ENCODE results near the gene AP2A1. TPM values are rescaled to one million over a fixed set of nuclear protein-coding genes. Genes with fewer than 3 reads are reported as not detected.

The AP2A1 gene
- total RNA-seq, 1 donor from 2014 or later: 146 TPM

DNA sequence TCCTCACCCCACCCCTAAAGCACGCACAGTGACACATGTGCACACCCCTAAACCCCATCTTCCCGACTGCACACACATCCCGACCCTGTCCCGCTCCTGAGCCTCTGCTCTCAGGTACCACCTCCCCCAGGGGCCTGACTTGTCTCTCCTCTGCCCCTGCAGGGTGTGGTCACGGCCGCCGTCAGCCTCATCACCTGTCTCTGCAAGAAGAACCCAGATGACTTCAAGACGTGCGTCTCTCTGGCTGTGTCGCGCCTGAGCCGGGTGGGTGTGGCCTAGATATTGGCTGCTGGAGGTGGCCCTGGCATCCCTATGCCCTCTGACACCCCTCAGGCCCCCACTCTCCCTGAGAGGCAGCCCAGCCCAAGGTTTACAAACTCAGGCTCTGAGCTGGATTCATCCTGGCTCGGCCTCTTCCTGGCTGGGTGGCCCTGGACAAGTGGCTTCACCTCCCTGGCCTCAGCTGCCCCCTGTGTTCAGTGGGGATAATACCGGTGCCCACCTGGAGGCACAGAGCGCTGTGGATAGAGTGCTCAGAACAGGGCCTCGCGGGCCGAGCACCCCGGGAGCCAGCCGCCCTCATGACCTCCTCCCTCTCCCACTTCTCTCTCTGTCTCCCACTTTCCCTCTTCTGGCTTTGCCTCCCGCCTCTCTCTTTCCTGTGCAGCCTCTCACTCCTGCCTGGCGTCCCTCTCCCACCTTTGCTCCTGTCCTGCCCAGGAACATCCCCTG, 26.2 kb downstream of the AP2A1 start:
- peaks cover 3% of the 10 kb centered on the region for H3K4me1 Mint-ChIP-seq (ENCODE audit: low read depth)
- H3K27ac Mint-ChIP-seq (ENCODE audit: unreplicated experiment): peak overlapping the region; percentile 59
- H3K4me3 Mint-ChIP-seq (ENCODE audit: unreplicated experiment): no peak overlapping the region
- TF ChIP-seq, protein P1, sequence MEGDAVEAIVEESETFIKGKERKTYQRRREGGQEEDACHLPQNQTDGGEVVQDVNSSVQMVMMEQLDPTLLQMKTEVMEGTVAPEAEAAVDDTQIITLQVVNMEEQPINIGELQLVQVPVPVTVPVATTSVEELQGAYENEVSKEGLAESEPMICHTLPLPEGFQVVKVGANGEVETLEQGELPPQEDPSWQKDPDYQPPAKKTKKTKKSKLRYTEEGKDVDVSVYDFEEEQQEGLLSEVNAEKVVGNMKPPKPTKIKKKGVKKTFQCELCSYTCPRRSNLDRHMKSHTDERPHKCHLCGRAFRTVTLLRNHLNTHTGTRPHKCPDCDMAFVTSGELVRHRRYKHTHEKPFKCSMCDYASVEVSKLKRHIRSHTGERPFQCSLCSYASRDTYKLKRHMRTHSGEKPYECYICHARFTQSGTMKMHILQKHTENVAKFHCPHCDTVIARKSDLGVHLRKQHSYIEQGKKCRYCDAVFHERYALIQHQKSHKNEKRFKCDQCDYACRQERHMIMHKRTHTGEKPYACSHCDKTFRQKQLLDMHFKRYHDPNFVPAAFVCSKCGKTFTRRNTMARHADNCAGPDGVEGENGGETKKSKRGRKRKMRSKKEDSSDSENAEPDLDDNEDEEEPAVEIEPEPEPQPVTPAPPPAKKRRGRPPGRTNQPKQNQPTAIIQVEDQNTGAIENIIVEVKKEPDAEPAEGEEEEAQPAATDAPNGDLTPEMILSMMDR (IDR thresholded peaks at IDR 0.05): no peak
- peaks cover 32% of the 10 kb centered on the region for H3K36me3 Mint-ChIP-seq (ENCODE audit: low read depth)
- no peak for DNase-seq (ENCODE audit: low spot score)
- H3K27me3 Mint-ChIP-seq (ENCODE audit: low read depth): no peaks in the 10 kb centered on the region
- H3K9me3 Mint-ChIP-seq (ENCODE audit: low read depth): no peaks in the 10 kb centered on the region

DNA sequence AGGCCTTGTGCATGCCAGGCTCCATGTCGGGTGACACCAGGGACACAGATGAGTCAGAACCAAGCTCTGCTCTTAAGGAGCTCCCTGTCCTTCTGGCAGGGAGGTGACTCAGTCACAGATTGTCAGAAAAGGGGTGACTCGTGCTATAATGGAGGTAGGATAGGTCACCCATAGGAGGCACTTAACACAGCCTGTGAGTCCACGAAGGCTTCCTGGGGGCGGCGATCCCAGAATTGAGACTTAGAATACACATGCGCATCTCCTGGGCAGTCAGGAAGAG, 26.7 kb downstream of the AP2A1 start:
- no peak for DNase-seq (ENCODE audit: low spot score)
- Mint-ChIP-seq H3K27me3 (ENCODE audit: low read depth) (no peaks in the 10 kb centered on the region), H3K36me3 (ENCODE audit: low read depth) (peaks cover 31% of the 10 kb centered on the region)

DNA sequence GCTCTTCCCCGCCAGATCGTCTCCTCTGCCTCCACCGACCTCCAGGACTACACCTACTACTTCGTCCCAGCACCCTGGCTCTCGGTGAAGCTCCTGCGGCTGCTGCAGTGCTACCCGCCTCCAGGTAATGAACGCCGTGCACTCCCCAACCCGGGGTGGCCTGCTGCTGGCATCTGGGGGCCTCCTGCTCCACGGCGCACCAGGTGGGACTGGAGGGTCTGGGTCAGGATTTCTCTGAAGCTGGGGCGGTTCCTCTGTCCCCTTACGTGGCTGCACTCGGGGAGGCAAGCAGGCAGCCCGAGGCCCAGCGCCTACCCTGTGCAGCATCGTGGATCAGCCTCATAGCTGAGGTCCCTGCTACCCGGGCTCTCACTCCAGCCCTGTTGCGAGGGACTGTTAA, 28.8 kb downstream of the AP2A1 start:
- peaks cover 36% of the 10 kb centered on the region for H3K36me3 Mint-ChIP-seq (ENCODE audit: low read depth)
- no peaks in the 10 kb centered on the region for H3K9me3 Mint-ChIP-seq (ENCODE audit: low read depth)
- no peak overlapping the region for H3K27ac Mint-ChIP-seq (ENCODE audit: unreplicated experiment)
- no peak overlapping the region for H3K4me3 Mint-ChIP-seq (ENCODE audit: unreplicated experiment)
- no peaks in the 10 kb centered on the region for H3K27me3 Mint-ChIP-seq (ENCODE audit: low read depth)
- no peak for DNase-seq (ENCODE audit: low spot score)
- peaks cover 3% of the 10 kb centered on the region for H3K4me1 Mint-ChIP-seq (ENCODE audit: low read depth)
- TF ChIP-seq, protein P1 (IDR thresholded peaks at IDR 0.05): no peak

More for the DNA sequence above, 26.7 kb downstream of the AP2A1 start:
- peak overlapping the region; percentile 59 for H3K27ac Mint-ChIP-seq (ENCODE audit: unreplicated experiment)
- no peak overlapping the region for H3K4me3 Mint-ChIP-seq (ENCODE audit: unreplicated experiment)
- H3K4me1 Mint-ChIP-seq (ENCODE audit: low read depth): peaks cover 3% of the 10 kb centered on the region
- TF ChIP-seq, protein P1 (IDR thresholded peaks at IDR 0.05): no peak
- H3K9me3 Mint-ChIP-seq (ENCODE audit: low read depth): no peaks in the 10 kb centered on the region

DNA sequence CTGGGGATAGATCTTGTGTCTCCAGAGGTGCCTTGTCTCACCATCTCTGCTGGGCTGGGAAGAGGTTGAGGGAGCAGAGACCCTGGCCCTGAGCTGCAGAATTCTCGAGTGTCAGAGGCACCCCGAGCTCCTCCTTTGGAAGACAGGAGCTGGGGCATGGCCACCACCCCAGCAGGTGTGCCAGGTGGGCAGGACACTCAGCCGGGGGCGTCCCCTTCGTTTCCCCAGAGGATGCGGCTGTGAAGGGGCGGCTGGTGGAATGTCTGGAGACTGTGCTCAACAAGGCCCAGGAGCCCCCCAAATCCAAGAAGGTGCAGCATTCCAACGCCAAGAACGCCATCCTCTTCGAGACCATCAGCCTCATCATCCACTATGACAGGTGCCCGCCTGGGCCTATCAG, 31.8 kb downstream of the AP2A1 start:
- DNase-seq (ENCODE audit: low spot score): no peak
- TF ChIP-seq, protein P1 (IDR thresholded peaks at IDR 0.05): no peak
- Mint-ChIP-seq H3K27me3 (ENCODE audit: low read depth) (no peaks in the 10 kb centered on the region), H3K27ac (ENCODE audit: unreplicated experiment) (no peak overlapping the region), H3K9me3 (ENCODE audit: low read depth) (no peaks in the 10 kb centered on the region), H3K4me3 (ENCODE audit: unreplicated experiment) (no peak overlapping the region), H3K4me1 (ENCODE audit: low read depth) (peaks cover 8% of the 10 kb centered on the region), H3K36me3 (ENCODE audit: low read depth) (peaks cover 38% of the 10 kb centered on the region)

GRCh38 chr19:49799271-49799797, 32.5 kb downstream of the AP2A1 start:
- H3K4me1 Mint-ChIP-seq (ENCODE audit: low read depth): peaks cover 8% of the 10 kb centered on the region
- H3K27ac Mint-ChIP-seq (ENCODE audit: unreplicated experiment): no peak overlapping the region
- H3K36me3 Mint-ChIP-seq (ENCODE audit: low read depth): peaks cover 38% of the 10 kb centered on the region
- no peaks in the 10 kb centered on the region for H3K9me3 Mint-ChIP-seq (ENCODE audit: low read depth)
- no peak overlapping the region for H3K4me3 Mint-ChIP-seq (ENCODE audit: unreplicated experiment)
- TF ChIP-seq, protein P1 (IDR thresholded peaks at IDR 0.05): no peak
- DNase-seq (ENCODE audit: low spot score): no peak
- H3K27me3 Mint-ChIP-seq (ENCODE audit: low read depth): no peaks in the 10 kb centered on the region

Data from chondrocyte (in vitro differentiated cells).